NK-92 (cell line): ENCODE data around the gene FBXL7.

ENCODE experiments used
- DNase-seq: peaks from one replicate; lab custom pipeline; 2025; ENCODE audit not compliant: unreplicated experiment; lab: John Stamatoyannopoulos, UW

The FBXL7 gene

GRCh38 chr5:15932066-15932465 lies 432.1 kb downstream of the FBXL7 start:
- no peak for DNase-seq

GRCh38 chr5:15933259-15934207 lies 433.6 kb downstream of the FBXL7 start:
- DNase-seq: no peak

- no peak for DNase-seq
Measured at GRCh38 chr5:15936505-15937245, 436.7 kb downstream of the FBXL7 start.

GRCh38 chr5:15937708-15938107 lies 437.7 kb downstream of the FBXL7 start:
- no peak for DNase-seq

GRCh38 chr5:15938186-15938585 lies 438.2 kb downstream of the FBXL7 start:
- DNase-seq: no peak

- no peak for DNase-seq
Measured at GRCh38 chr5:15938961-15939360, 439.0 kb downstream of the FBXL7 start.

GRCh38 chr5:15940905-15941304 lies 440.9 kb downstream of the FBXL7 start:
- no peak for DNase-seq

- DNase-seq: no peak
Measured at GRCh38 chr5:15943487-15943886, 443.5 kb downstream of the FBXL7 start.

GRCh38 chr5:15946026-15946425 lies 446.0 kb downstream of the FBXL7 start:
- no peak for DNase-seq

GRCh38 chr5:15948190-15948589 lies 448.2 kb downstream of the FBXL7 start:
- DNase-seq: no peak

- no peak for DNase-seq
Measured at GRCh38 chr5:15951126-15951525, 451.1 kb downstream of the FBXL7 start.

- DNase-seq: no peak
Measured at GRCh38 chr5:15951550-15951949, 451.6 kb downstream of the FBXL7 start.

- no peak for DNase-seq
Measured at GRCh38 chr5:15956622-15957021, 456.6 kb downstream of the FBXL7 start.

GRCh38 chr5:15957124-15957523 lies 457.1 kb downstream of the FBXL7 start:
- DNase-seq: no peak

GRCh38 chr5:15959370-15960164 lies 459.6 kb downstream of the FBXL7 start:
- no peak for DNase-seq

GRCh38 chr5:15966066-15966640 lies 466.2 kb downstream of the FBXL7 start:
- no peak for DNase-seq

GRCh38 chr5:15966651-15967050 lies 466.7 kb downstream of the FBXL7 start:
- no peak for DNase-seq

- no peak for DNase-seq
Measured at GRCh38 chr5:15968993-15969392, 469.0 kb downstream of the FBXL7 start.

GRCh38 chr5:15977851-15978250 lies 477.9 kb downstream of the FBXL7 start:
- no peak for DNase-seq

GRCh38 chr5:15980835-15981234 lies 480.9 kb downstream of the FBXL7 start:
- no peak for DNase-seq

GRCh38 chr5:15983392-15983791 lies 483.4 kb downstream of the FBXL7 start:
- DNase-seq: no peak
